Upper lobe of left lung (tissue), 6 donors: Measurements from ENCODE around the gene DIDO1. TPM values are rescaled to one million over a fixed set of nuclear protein-coding genes. Genes with fewer than 3 reads are reported as not detected.

Experiments used
- ATAC-seq, 2 donors: fragments of 200-7000 bp; cut with Tn5 transposase; one replicate each; pipeline ENCODE4 v1.9.1; 2022; ENCODE audit warnings: mild to moderate bottlenecking in 2 of 2, moderate library complexity in 2 of 2; ENCODE audit not compliant: low FRiP score in 2 of 2
- DNase-seq, 2 donors: peaks; one replicate each; pipeline ENCODE4 v3.0.0-alpha.2; 2019 to 2020
- H3K27ac ChIP-seq, 4 donors: fragments of 200-600 bp; sonication (generic); one replicate each; pipeline ENCODE4 v1.5.1; 2016 to 2019
- H3K27me3 ChIP-seq, 4 donors: fragments of 200-600 bp; sonication (generic); one replicate each; pipeline ENCODE4 v1.5.1; 2017 to 2019
- H3K36me3 ChIP-seq, 4 donors: fragments of 200-600 bp; sonication (generic); one replicate each; pipeline ENCODE4 v1.5.1; 2016 to 2019
- H3K4me1 ChIP-seq, 4 donors: fragments of 200-600 bp; sonication (generic); one replicate each; pipeline ENCODE4 v1.5.1; 2018 to 2019
- H3K4me3 ChIP-seq, 4 donors: fragments of 200-600 bp; sonication (generic); one replicate each; pipeline ENCODE4 v1.5.1; 2017 to 2019; ENCODE audit warnings: mild to moderate bottlenecking in 2 of 4, moderate library complexity in 1 of 4
- H3K9me3 ChIP-seq, 4 donors: fragments of 200-600 bp; sonication (generic); one replicate each; pipeline ENCODE4 v1.5.1; 2018 to 2019
- CTCF ChIP-seq, 6 experiments: fragments of 450-650 bp in 4 of 6; fragments of 200-600 bp in 2 of 6; sonication (generic) in 2 of 6; IDR thresholded peaks; one replicate each; pipeline ENCODE4 v1.5.1; 2016 to 2019; ENCODE audit warnings: antibody characterized with exemption in 6 of 6
- EP300 ChIP-seq, 4 donors: sonication (generic); formaldehyde crosslinking; IDR thresholded peaks; one replicate each; pipeline ENCODE4 v1.5.1; 2017; ENCODE audit warnings: antibody characterized with exemption in 4 of 4, control low read depth in 2 of 4
- POLR2A ChIP-seq, 4 donors: fragments of 450-650 bp; IDR thresholded peaks; one replicate each; pipeline ENCODE4 v1.5.1; 2016 to 2017; ENCODE audit warnings: antibody characterized with exemption in 4 of 4, mild to moderate bottlenecking in 2 of 4
- POLR2AphosphoS5 ChIP-seq, 2 donors: sonication (generic); formaldehyde crosslinking; IDR thresholded peaks; one replicate each; pipeline ENCODE4 v1.5.1; 2017; ENCODE audit warnings: antibody characterized with exemption in 2 of 2
- WGBS, 2 donors: methylation state at CpG; one replicate each; pipeline ENCODE4 v1.1.5; 2017 to 2018; 5-methylcytosine and 5-hydroxymethylcytosine counted together
- total RNA-seq, 6 donors: library from RNA; depleted of rRNA in 4 of 6; stranded (reverse); fragments of >200 nt in 4 of 6; gene quantifications; one replicate each; pipeline versions ENCODE4 v1.1.0 to v1.2.1, GENCODE V29; 2016 to 2021
- donor health status: DM: no; HTN: no; CAD: no; lungs with moderate emphysema.
- donor health status: DM: no; HTN: yes; CAD: no; lungs with severe emphysema.

The DIDO1 gene
- total RNA-seq, 6 donors from 2014 or later, result 51.6 to 109 (median 58.9) TPM

- no peak for DNase-seq
- no peak for ATAC-seq
- H3K9me3 ChIP-seq, result no peaks in the 10 kb centered on the region
- no peaks in the 10 kb centered on the region for H3K4me1 ChIP-seq
- 75 to 83% methylated on average over 4 to 6 of the region's 7 CpGs for WGBS, 2 donors
- H3K4me3 ChIP-seq, result no peak overlapping the region
- H3K27me3 ChIP-seq, result no peaks in the 10 kb centered on the region
- peaks cover 44 to 74% (median 57%) of the 10 kb centered on the region in 4 donors for H3K36me3 ChIP-seq
- TF ChIP-seq POLR2AphosphoS5 (IDR thresholded peaks at IDR 0.05), result no peak
- no peak for TF ChIP-seq CTCF (IDR thresholded peaks at IDR 0.05)
- TF ChIP-seq EP300 (IDR thresholded peaks at IDR 0.05), result no peak
- TF ChIP-seq POLR2A (IDR thresholded peaks at IDR 0.05), result no peak
- no peak overlapping the region for H3K27ac ChIP-seq
Observed at GRCh38 chr20:62887860-62888239, 38.5 kb downstream of the DIDO1 start.

GRCh38 chr20:62887152-62887859, 39.0 kb downstream of the DIDO1 start:
- H3K4me3 ChIP-seq, result no peak overlapping the region
- H3K9me3 ChIP-seq, result no peaks in the 10 kb centered on the region
- DNase-seq (peak in 1 of 2 donors; percentile 63), ATAC-seq (peak; percentile 22 to 58)
- no peaks in the 10 kb centered on the region for H3K4me1 ChIP-seq
- H3K27ac ChIP-seq, result no peak overlapping the region
- TF ChIP-seq POLR2A (IDR thresholded peaks at IDR 0.05), result no peak
- no peak for TF ChIP-seq EP300 (IDR thresholded peaks at IDR 0.05)
- TF ChIP-seq POLR2AphosphoS5 (IDR thresholded peaks at IDR 0.05), result no peak
- TF ChIP-seq CTCF (IDR thresholded peaks at IDR 0.05), result no peak
- 46 to 47% methylated on average over 3 to 13 of the region's 13 CpGs for WGBS, 2 donors
- H3K27me3 ChIP-seq, result no peaks in the 10 kb centered on the region
- peaks cover 39 to 69% (median 52%) of the 10 kb centered on the region in 4 donors for H3K36me3 ChIP-seq

- Histone ChIP-seq H3K9me3 (no peaks in the 10 kb centered on the region), H3K27ac (no peak overlapping the region), H3K36me3 (peaks cover 33 to 67% (median 50%) of the 10 kb centered on the region in 4 donors), H3K4me1 (no peaks in the 10 kb centered on the region), H3K27me3 (no peaks in the 10 kb centered on the region), H3K4me3 (no peak overlapping the region)
- WGBS, 2 donors, result 82 to 89% methylated on average over 6 to 7 of the region's 7 CpGs
- no peak for TF ChIP-seq POLR2A (IDR thresholded peaks at IDR 0.05)
- no peak for ATAC-seq
- DNase-seq, result no peak
Observed at GRCh38 chr20:62886709-62887058, 39.6 kb downstream of the DIDO1 start.

- WGBS, 2 donors, result 84 to 85% methylated on average over 13 to 21 of the region's 23 CpGs
- no peaks in the 10 kb centered on the region for H3K27me3 ChIP-seq
- H3K4me3 ChIP-seq, result no peak overlapping the region
- H3K9me3 ChIP-seq, result no peaks in the 10 kb centered on the region
- DNase-seq (no peak), ATAC-seq (no peak)
- no peaks in the 10 kb centered on the region for H3K4me1 ChIP-seq
- H3K36me3 ChIP-seq, result peaks cover 29 to 67% (median 50%) of the 10 kb centered on the region in 4 donors
- TF ChIP-seq POLR2AphosphoS5 (IDR thresholded peaks at IDR 0.05), result no peak
- TF ChIP-seq CTCF (IDR thresholded peaks at IDR 0.05), result no peak
- no peak for TF ChIP-seq POLR2A (IDR thresholded peaks at IDR 0.05)
- no peak overlapping the region for H3K27ac ChIP-seq
Observed at GRCh38 chr20:62885896-62886708, 40.2 kb downstream of the DIDO1 start.

- no peak overlapping the region for H3K4me3 ChIP-seq
- TF ChIP-seq POLR2AphosphoS5 (IDR thresholded peaks at IDR 0.05) (no peak), POLR2A (IDR thresholded peaks at IDR 0.05) (no peak), EP300 (IDR thresholded peaks at IDR 0.05) (no peak), CTCF (IDR thresholded peaks at IDR 0.05) (no peak)
Observed at GRCh38 chr20:62885046-62885895, 41.0 kb downstream of the DIDO1 start.

More at GRCh38 chr20:62885046-62885895, 41.0 kb downstream of the DIDO1 start:
- DNase-seq, result no peak
- Histone ChIP-seq H3K9me3 (no peaks in the 10 kb centered on the region), H3K27me3 (no peaks in the 10 kb centered on the region), H3K27ac (no peak overlapping the region), H3K4me1 (no peaks in the 10 kb centered on the region), H3K36me3 (peaks cover 20 to 67% (median 50%) of the 10 kb centered on the region in 4 donors)
- ATAC-seq, result no peak
- WGBS, 2 donors, result 86 to 87% methylated on average over 19 to 20 of the region's 20 CpGs
